Vagina (tissue), 2 donors: ENCODE data around the gene MACROD2.

Experiments
- POLR2A ChIP-seq, 2 donors: fragments of 450-650 bp; IDR thresholded peaks; one replicate each; pipeline ENCODE4 v1.6.1; 2017; ENCODE audit warnings: antibody characterized with exemption in 2 of 2, mild to moderate bottlenecking in 2 of 2, moderate library complexity in 2 of 2
- POLR2AphosphoS5 ChIP-seq, 2 donors: sonication (generic); formaldehyde crosslinking; IDR thresholded peaks; one replicate each; pipeline ENCODE4 v1.9.0; 2017; ENCODE audit warnings: antibody characterized with exemption in 2 of 2, mild to moderate bottlenecking in 2 of 2, low read depth in 1 of 2; ENCODE audit not compliant: insufficient read depth in 1 of 2
- TF ChIP-seq, protein P1 (sequence below), 3 experiments: fragments of 450-650 bp in 2 of 3; fragments of 200-600 bp in 1 of 3; sonication (generic) in 1 of 3; IDR thresholded peaks; one replicate each; pipeline ENCODE4 v1.5.1; 2017 to 2019; ENCODE audit warnings: antibody characterized with exemption in 3 of 3, mild to moderate bottlenecking in 2 of 3, moderate library complexity in 2 of 3

DNA sequence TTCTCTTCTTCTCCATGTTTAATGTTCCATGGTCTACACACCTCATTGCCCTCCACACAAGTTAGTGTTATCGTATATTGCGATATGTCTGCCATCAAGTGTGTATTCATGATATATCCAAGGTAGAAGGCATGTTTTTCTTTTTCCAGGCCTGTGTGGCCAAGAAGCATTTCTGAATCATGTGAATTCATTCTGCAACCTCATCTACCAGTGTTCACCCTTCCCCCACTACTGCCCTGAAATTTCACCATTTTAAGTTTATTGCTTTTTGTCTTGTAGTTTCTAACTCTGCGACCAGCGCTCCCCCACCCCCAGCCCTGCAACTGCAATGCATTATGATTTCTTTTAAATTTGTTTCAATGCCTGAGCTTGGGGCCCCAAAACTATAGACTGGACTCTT lies 960.1 kb downstream of the MACROD2 start:
- TF ChIP-seq, protein P1, sequence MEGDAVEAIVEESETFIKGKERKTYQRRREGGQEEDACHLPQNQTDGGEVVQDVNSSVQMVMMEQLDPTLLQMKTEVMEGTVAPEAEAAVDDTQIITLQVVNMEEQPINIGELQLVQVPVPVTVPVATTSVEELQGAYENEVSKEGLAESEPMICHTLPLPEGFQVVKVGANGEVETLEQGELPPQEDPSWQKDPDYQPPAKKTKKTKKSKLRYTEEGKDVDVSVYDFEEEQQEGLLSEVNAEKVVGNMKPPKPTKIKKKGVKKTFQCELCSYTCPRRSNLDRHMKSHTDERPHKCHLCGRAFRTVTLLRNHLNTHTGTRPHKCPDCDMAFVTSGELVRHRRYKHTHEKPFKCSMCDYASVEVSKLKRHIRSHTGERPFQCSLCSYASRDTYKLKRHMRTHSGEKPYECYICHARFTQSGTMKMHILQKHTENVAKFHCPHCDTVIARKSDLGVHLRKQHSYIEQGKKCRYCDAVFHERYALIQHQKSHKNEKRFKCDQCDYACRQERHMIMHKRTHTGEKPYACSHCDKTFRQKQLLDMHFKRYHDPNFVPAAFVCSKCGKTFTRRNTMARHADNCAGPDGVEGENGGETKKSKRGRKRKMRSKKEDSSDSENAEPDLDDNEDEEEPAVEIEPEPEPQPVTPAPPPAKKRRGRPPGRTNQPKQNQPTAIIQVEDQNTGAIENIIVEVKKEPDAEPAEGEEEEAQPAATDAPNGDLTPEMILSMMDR (IDR thresholded peaks at IDR 0.05): no peak
- no peak for TF ChIP-seq POLR2A (IDR thresholded peaks at IDR 0.05)
- TF ChIP-seq POLR2AphosphoS5 (IDR thresholded peaks at IDR 0.05; ENCODE audit: insufficient read depth in 1 of 2, low read depth in 1 of 2): no peak
